ENCODE data around the gene TCEA2.

TCEA2 gene

DNA sequence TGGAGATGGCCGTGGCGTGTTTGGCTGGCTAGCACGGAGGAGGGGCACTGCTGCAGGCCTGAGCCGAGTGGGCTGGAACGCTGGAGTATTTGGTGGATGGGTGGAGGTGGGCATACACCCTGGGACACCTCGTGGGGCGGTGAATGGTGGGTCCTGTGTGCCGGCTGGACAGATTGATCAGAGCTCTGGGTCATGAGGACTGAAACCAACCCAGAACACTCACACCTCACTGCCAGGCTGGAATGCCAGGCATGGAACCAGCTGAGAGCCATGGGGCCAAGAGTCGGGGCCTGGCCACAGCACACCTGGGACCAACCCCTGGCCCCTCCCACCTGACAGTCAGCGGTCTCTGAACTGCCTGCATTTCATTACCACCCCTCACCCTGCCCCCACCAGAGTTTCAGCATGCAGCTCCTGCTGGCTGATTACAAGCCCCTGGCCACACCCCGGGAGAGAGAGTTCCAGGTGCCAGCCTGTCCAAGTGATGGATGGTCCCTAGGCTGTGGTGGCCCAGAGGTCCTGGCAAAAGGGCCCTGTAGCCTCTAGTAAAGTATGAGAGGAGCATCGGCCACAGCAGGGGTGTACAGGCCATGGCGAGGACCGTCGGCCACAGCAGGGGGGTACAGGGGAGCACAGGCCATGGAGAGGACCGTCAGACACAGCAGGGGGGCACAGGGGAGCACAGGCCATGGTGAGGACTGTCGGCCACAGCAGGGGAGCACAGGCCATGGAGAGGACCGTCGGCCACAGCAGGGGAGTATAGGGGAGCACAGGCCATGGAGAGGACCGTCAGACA, 41.1 kb downstream of the TCEA2 start:
- no peaks in the 10 kb centered on the region for H3K9me3 ChIP-seq (ENCODE audit: insufficient read depth, low read length)
- H3K27me3 ChIP-seq (ENCODE audit: low read length): no peaks in the 10 kb centered on the region
- H3K27ac ChIP-seq (ENCODE audit: low read depth, low read length): no peak overlapping the region
- H3K4me2 ChIP-seq (ENCODE audit: low read depth, low read length, poor library complexity, severe bottlenecking): no peak overlapping the region
- H3K36me3 ChIP-seq (ENCODE audit: low read length): no peaks in the 10 kb centered on the region
- no peaks in the 10 kb centered on the region for H3K9me2 ChIP-seq (replicated peaks; ENCODE audit: insufficient read depth, low read length)
- H2AFZ ChIP-seq (ENCODE audit: low read depth, low read length, severe bottlenecking): no peak overlapping the region
- TF ChIP-seq CTCF (IDR thresholded peaks at IDR 0.05; ENCODE audit: insufficient read depth, low read length, poor library complexity, severe bottlenecking): no peak
- no peak for TF ChIP-seq EZH2phosphoT487 (conservative IDR thresholded peaks at IDR 0.05; ENCODE audit: low read length)
- H3K79me2 ChIP-seq (ENCODE audit: insufficient read depth, low read length): no peaks in the 10 kb centered on the region
- H3F3A ChIP-seq (ENCODE audit: insufficient read depth): no peaks in the 10 kb centered on the region
- H3K9ac ChIP-seq (ENCODE audit: low read length): no peak overlapping the region
- no peaks in the 10 kb centered on the region for H4K20me1 ChIP-seq (ENCODE audit: low read depth, low read length)
- no peak overlapping the region for H3K4me3 ChIP-seq (ENCODE audit: insufficient read depth, low read length, poor library complexity, severe bottlenecking)

DNA sequence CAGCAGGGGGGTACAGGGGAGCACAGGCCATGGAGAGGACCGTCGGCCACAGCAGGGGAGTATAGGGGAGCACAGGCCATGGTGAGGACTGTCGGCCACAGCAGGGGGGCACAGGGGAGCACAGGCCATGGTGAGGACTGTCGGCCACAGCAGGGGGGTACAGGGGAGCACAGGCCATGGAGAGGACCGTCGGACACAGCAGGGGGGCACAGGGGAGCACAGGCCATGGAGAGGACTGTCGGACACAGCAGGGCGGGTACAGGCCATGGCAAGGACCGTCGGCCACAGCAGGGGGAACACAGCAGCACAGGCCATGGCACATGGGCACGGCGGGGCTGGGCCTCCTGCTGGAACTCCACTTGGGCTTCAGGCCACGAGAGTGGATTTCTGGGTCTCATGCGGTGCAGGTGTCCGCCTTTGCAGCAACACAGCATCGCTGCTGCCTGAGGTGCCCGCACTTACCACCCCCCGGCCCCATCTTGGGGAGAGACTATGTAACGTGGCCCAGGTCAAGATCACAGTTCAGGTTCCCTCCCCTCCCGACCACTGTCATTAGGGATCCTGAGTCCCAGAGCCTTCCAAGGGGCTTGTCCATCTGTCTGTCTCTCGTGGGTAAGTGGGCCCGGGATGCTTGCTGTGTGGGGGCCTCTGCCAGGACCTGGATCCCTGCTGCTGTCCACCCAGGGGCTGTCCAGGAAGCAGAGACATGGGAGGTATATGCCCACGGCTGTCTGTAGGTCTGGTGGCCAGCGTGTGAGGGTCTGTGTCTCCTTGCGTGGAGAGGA, 41.9 kb downstream of the TCEA2 start:
- no peaks in the 10 kb centered on the region for H4K20me1 ChIP-seq (ENCODE audit: low read depth, low read length)
- H3K4me2 ChIP-seq (ENCODE audit: low read depth, low read length, poor library complexity, severe bottlenecking): no peak overlapping the region
- H3K9ac ChIP-seq (ENCODE audit: low read length): no peak overlapping the region
- TF ChIP-seq EZH2phosphoT487 (conservative IDR thresholded peaks at IDR 0.05; ENCODE audit: low read length) (no peak), CTCF (IDR thresholded peaks at IDR 0.05; ENCODE audit: insufficient read depth, low read length, poor library complexity, severe bottlenecking) (no peak)
- H3K27me3 ChIP-seq (ENCODE audit: low read length): no peaks in the 10 kb centered on the region
- no peak overlapping the region for H2AFZ ChIP-seq (ENCODE audit: low read depth, low read length, severe bottlenecking)
- H3K27ac ChIP-seq (ENCODE audit: low read depth, low read length): no peak overlapping the region
- H3K9me3 ChIP-seq (ENCODE audit: insufficient read depth, low read length): no peaks in the 10 kb centered on the region
- H3F3A ChIP-seq (ENCODE audit: insufficient read depth): no peaks in the 10 kb centered on the region
- H3K9me2 ChIP-seq (replicated peaks; ENCODE audit: insufficient read depth, low read length): no peaks in the 10 kb centered on the region
- no peaks in the 10 kb centered on the region for H3K36me3 ChIP-seq (ENCODE audit: low read length)
- H3K79me2 ChIP-seq (ENCODE audit: insufficient read depth, low read length): no peaks in the 10 kb centered on the region
- no peak overlapping the region for H3K4me3 ChIP-seq (ENCODE audit: insufficient read depth, low read length, poor library complexity, severe bottlenecking)

DNA sequence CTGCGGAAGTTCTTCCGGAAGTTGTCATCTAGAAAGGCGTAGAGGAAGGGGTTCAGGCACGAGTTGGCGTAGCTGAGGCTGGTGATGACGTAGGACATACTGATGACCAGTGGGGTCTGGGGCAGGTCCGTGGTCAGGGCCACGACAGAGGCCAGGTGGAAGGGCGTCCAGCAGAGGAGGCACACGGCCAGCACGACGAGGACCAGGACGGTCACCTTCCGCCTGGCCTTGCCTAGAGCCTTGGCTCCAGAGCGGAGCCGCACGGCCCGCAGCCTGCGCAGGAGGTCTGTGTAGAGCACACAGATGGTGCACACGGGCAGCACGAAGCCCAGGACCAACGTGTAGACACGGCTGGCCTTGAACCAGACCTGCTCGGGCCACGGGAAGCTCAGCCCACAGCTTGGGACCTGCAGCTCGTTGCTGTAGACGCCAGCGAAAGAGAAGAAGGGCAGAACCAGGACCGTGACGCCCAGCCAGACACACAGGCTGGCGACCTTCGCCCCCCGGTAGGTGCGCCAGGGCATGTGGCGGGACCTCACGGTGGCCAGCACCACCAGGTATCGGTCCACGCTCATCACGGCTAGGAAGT, 42.9 kb downstream of the TCEA2 start:
- H3K27me3 ChIP-seq (ENCODE audit: low read length): no peaks in the 10 kb centered on the region
- H3K4me3 ChIP-seq (ENCODE audit: insufficient read depth, low read length, poor library complexity, severe bottlenecking): no peak overlapping the region

More for the DNA sequence above, 42.9 kb downstream of the TCEA2 start:
- Histone ChIP-seq H3K4me2 (ENCODE audit: low read depth, low read length, poor library complexity, severe bottlenecking) (no peak overlapping the region), H3K9ac (ENCODE audit: low read length) (no peak overlapping the region), H3K36me3 (ENCODE audit: low read length) (no peaks in the 10 kb centered on the region), H4K20me1 (ENCODE audit: low read depth, low read length) (no peaks in the 10 kb centered on the region), H3K9me2 (replicated peaks; ENCODE audit: insufficient read depth, low read length) (no peaks in the 10 kb centered on the region), H3K27ac (ENCODE audit: low read depth, low read length) (no peak overlapping the region), H2AFZ (ENCODE audit: low read depth, low read length, severe bottlenecking) (no peak overlapping the region), H3K79me2 (ENCODE audit: insufficient read depth, low read length) (no peaks in the 10 kb centered on the region), H3K9me3 (ENCODE audit: insufficient read depth, low read length) (no peaks in the 10 kb centered on the region), H3F3A (ENCODE audit: insufficient read depth) (no peaks in the 10 kb centered on the region)
- TF ChIP-seq EZH2phosphoT487 (conservative IDR thresholded peaks at IDR 0.05; ENCODE audit: low read length): no peak
- no peak for TF ChIP-seq CTCF (IDR thresholded peaks at IDR 0.05; ENCODE audit: insufficient read depth, low read length, poor library complexity, severe bottlenecking)
